Uterus (tissue), 2 donors: ENCODE measurements around the gene P2RY8.

Source experiments
- POLR2A ChIP-seq, 2 donors: fragments of 450-650 bp; IDR thresholded peaks; one replicate each; pipeline ENCODE4 v1.6.1; 2016; ENCODE audit warnings: antibody characterized with exemption in 2 of 2, mild to moderate bottlenecking in 1 of 2, moderate library complexity in 1 of 2
- TF ChIP-seq, protein P1 (sequence below), 4 experiments: fragments of 200-600 bp in 2 of 4; fragments of 450-650 bp in 2 of 4; sonication (generic) in 2 of 4; IDR thresholded peaks; one replicate each; pipeline ENCODE4 v1.5.1; 2016 to 2019; ENCODE audit warnings: antibody characterized with exemption in 4 of 4, mild to moderate bottlenecking in 2 of 4, moderate library complexity in 1 of 4

GRCh38 chrX:1422135-1422465 lies 114.9 kb downstream of the P2RY8 start:
- no peak for TF ChIP-seq POLR2A (IDR thresholded peaks at IDR 0.05)
- TF ChIP-seq, protein P1, sequence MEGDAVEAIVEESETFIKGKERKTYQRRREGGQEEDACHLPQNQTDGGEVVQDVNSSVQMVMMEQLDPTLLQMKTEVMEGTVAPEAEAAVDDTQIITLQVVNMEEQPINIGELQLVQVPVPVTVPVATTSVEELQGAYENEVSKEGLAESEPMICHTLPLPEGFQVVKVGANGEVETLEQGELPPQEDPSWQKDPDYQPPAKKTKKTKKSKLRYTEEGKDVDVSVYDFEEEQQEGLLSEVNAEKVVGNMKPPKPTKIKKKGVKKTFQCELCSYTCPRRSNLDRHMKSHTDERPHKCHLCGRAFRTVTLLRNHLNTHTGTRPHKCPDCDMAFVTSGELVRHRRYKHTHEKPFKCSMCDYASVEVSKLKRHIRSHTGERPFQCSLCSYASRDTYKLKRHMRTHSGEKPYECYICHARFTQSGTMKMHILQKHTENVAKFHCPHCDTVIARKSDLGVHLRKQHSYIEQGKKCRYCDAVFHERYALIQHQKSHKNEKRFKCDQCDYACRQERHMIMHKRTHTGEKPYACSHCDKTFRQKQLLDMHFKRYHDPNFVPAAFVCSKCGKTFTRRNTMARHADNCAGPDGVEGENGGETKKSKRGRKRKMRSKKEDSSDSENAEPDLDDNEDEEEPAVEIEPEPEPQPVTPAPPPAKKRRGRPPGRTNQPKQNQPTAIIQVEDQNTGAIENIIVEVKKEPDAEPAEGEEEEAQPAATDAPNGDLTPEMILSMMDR (IDR thresholded peaks at IDR 0.05) = no peak
